ENCODE data around the gene CLRN3.
A peak's percentile ranks its signal among the peaks of the same experiment; 100 is the strongest.

The CLRN3 gene

DNA sequence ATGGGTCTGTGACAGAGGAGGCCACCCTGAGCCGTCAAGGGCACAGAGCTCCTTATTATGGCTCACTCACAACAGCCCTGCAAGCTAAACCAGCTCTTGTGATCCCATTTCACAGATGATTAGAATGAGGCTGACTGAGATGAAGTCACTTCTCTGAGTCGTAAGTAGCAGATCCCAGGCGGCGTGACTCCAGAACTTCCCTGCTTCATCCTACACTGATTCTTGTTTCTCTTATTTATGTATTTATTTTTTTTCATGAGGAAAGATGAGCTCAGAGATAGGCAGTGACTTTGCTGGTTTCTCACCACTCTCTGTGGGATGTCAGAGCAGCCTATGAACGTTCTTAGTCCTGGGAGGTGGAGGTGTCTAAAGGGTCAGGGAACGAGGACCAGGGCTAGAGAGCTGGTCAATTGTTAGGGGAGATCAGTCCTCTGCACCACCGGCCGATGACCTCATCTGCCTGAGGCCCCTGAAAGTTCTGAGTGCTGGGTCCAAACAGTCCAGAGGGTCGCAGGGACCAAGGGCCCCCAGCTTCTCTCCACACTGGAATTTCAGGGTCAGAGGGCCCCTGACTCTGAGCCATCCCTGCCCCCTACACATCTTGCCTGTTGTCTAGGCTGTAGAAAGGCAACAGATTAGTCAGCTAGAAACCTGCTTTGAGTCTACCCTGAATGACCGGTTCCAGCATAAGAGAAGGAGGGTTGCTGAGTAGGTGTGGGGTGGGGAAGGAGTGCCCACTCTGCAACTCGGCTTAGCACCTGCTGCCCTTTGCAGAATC is 17.9 kb downstream of the CLRN3 start:
- no peak for DNase-seq (ENCODE audit: low read depth)

DNA sequence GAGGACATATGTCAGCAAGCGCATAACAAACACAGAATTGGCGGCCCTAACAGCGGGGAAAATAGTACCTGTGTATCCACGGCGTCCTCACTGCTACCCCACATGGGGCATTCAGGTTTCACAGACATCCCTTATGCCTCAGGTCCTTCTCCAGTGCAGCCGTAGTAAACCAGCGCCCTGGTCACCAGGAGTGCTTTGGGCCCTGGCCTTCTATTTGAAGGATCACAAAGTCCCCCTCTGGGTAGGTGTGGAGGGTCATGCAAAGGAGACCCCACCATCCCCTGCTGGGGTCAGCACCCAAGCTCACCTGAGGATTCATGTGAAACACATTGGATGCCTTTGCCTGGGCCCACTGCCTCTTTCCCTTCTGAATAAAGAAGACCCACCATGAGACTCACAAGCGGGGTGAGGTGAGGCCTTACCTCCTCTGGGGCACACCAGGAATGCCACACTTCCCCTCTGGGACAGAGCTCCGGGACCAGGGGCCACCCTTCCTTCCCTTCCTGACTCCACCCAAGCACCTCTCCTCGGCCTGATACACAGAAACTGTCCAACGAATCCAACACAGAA is 18.8 kb downstream of the CLRN3 start:
- DNase-seq (ENCODE audit: low read depth): no peak

DNA sequence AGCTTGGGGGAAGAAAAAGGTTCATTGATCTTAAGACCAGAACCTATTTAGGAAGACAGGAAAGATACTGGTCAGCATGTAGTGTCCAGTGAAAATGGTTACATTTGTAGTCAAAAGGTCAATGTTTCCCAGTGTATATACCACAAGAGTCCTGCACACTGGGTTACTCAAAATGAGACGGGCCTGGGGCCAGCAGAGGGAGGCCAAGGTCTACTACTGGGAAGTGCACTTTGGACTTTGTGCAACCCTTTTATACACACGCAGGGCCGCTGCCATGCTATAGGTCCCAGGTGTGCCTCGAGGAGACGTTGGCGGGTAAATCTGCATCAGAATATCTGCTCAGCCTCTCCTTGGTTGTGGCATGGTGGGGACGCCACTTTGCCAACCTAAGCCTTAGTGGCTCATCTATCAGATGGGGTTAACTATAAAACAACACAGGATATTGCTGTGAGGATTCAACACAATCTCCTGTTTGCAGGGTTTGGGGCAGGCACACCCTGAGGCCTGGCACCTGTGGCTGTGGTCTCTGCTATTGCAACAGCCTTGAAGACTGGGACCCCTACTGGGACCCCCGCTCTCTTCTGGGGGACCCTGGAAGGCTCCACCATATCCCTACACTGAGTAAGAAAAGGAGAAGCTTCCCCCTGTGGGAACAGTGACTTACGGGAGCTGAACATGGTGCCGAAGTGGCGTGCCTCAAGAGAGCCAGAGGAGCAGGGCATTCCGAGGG is 19.7 kb downstream of the CLRN3 start:
- DNase-seq (ENCODE audit: low read depth): no peak

DNA sequence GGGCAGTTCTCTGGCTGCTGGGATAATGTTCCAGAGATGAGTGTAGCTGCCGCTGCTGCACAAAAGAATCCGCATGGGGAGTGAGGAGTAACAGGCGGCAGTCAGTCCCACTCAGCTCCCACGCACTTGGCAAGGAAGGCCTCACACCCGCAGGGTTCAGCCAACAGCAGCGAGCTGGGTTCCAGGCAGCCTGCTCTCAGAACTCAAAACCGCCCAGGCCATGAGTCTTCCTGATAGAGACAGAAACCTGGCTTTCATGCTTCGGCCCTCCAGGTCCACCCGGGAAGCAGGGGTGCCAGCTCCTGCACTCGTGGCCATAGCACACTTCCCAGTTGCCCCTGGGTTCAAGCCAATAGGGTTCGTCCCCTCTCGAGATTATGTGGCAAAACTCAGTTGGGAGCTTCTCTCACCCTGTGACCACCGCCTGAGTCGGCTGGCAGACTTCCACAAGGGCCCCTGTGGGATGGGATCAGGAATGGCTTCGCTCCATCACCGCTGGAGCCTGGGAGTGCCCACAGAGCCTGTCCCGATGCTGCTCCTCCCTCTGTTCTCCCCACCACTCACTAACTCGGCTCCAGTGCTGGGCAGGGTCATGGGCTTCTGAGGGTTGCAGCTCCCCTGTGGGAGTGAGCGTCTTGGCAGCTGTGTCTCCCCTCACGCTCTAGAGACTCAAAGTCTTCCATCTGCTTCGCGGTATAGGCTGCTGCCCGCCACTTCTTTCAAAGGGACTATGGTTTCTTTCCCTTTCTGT is 20.6 kb downstream of the CLRN3 start:
- DNase-seq (ENCODE audit: low read depth): no peak

DNA sequence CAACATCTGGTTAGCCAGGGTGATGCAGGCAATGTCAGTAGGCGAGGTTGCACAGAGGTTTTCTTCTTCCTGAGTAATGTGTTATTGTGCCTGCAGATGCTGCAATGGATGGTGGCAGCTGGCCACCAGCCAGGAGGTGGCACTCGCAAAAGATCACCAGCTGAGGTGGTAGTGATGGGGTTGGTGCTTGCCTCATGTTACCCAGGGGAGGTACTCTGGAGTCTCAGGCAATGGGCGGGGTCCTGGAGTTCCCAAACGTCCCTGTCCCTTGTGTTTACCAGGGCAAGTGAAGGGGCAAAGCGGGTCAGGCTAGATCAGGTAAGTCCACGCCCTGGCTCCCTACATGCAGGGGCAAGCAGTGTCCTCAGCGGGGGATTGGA is 21.1 kb downstream of the CLRN3 start:
- no peak for DNase-seq (ENCODE audit: low read depth)

DNA sequence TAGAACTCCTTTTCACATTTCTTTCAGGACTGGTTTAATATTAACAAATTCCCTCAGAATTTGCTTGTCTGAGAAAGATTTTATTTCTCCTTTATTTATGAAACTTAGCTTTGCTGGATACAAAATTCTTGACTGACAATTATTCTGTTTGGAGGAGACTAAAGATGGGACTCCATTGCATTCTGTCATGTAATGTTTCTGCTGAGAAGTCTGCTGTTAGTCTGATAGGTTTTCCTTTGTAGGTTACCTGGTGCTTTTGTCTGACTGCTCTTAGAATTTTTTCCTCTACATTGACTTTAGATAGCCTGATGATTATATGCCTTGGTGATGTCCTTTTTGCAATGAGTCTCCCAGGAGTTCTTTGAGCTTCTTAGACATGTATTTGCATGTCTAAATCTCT is 23.4 kb downstream of the CLRN3 start:
- DNase-seq (ENCODE audit: low read depth): no peak

DNA sequence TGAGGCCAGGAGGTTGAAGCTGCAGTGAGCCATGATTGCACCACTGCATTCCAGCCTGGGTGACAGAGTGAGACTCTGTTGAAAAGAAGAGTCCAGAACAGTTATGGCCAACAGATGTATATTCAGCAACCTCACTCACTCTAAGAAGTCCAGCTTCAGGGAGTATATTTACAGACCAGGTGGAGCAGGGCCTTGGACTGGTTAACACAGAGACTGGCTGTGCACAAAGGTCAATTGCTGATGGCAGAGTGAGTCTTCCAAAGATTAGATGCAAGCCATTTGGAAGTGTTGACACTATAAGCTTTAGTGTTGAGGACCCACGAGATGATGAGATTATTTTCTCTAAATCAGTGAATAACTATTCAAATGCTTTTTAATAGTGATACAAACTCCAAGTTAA is 24.9 kb downstream of the CLRN3 start:
- DNase-seq (ENCODE audit: low read depth): no peak

DNA sequence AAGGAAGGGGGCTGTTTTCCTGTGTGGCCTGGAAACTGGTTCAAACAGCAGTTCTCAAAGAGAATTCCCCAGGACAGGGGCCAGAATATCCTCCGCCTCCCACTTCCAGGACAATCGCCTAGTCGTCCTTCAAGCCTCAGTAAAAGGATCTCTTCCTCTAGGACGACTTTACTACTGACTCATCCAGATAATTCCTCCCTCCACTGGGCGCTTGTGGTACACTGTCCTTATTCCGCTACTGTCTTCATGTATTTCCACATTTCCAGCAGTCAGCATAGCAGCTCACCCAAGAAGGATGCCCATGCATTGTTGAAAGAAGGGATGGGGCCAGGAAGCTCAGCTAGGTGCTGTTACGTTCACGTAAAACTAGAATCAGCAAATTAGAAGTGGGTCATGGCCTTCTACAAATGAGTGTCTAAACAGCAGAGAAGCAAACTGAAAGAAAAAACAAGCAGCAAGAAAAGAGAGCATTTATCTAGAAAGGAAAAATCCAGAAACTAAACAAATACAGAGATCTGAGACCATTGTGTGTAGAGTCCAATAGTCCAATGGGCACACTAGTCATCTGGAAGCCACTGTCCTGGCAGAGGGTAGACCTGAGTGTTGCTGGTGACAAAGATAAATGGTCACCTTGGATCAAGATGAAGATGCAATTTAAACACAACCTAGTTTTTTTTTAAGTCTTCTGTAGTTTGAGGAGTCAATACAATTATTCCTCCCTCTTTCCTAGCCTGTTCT is 26.3 kb downstream of the CLRN3 start:
- no peak for DNase-seq (ENCODE audit: low read depth)

DNA sequence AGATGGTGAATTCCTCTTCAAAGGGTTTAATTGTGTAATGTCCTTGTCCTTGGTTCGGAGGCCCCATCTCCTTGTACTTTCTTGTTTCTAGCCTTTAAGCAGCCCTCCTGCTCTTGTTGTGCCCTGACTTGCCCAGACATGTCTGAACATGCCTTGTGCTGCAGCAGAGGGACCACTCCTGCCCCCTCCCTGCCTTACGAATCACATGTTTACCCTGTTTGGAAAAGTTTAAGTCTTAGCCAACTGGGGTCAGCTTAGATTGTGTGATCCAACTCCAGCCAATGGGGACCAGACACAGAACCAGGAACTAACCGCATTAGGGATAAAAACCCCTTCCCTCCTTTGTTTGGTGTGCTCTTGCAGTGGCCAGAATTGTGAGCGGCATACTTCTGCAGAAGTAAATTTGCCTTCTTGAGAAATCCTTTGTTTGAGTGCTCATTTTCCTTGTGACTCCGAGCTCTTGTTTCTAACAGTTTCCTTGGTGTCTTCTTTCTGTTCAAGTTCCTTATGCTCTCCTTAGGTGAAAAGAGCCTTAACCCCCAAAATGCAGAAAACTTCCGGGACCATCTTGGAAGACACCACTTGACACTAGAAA is 29.4 kb downstream of the CLRN3 start:
- DNase-seq (ENCODE audit: low read depth): no peak

DNA sequence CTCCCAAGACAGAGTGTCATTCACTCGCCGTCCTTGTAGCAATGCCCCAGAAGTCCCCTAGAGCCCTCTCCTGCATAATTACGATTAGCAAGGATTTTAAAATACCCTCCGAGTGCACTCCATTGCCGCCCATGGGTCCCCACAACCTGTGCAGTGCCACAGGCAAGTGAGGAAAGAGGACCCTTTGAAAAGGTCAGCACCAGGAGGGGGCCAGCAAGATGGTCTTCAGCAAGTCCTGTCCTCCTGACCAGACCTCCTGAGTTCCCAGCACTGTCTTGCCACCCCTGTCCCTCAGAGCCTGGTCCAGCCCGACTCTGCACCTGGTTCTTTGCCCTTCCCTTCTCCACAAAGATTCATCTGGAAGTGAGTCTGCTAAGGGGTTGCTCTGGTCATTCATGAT is 32.1 kb downstream of the CLRN3 start:
- no peak for DNase-seq (ENCODE audit: low read depth)

DNA sequence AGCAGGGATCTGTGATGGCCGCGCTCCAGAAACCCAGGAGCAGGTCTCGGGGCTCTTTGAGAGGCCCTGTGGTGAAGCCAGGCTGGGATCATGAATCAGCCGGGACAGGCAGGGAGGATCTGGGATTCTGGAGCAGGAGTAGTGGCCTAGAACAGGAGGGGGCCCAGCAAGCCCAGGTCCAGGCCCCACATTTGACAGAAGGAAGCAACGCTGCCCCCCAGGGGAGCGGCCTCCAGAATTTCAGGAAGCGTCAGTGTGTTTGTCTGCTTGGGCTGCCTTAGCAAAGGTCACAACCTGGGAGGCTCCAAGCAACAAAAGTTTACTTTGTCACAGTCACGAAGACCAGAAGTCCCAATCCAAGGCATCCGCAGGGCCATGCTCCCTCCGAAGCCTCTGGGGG is 36.8 kb downstream of the CLRN3 start:
- DNase-seq (ENCODE audit: low read depth): no peak

DNA sequence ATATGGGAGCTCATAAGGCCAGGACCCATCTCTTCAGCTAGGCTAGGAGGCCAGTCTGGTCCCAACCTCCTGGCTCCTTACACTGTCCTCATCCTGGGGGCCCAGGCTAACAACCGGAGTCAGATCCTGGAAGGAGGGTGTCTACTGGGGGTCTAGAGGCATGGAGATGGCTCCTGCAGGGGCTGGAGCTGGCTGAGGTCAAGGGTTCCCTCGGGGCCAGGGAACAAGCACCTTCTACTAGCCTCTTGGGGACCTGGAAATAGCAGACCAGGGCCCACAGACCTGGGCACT is 37.2 kb downstream of the CLRN3 start:
- DNase-seq (ENCODE audit: low read depth): no peak

DNA sequence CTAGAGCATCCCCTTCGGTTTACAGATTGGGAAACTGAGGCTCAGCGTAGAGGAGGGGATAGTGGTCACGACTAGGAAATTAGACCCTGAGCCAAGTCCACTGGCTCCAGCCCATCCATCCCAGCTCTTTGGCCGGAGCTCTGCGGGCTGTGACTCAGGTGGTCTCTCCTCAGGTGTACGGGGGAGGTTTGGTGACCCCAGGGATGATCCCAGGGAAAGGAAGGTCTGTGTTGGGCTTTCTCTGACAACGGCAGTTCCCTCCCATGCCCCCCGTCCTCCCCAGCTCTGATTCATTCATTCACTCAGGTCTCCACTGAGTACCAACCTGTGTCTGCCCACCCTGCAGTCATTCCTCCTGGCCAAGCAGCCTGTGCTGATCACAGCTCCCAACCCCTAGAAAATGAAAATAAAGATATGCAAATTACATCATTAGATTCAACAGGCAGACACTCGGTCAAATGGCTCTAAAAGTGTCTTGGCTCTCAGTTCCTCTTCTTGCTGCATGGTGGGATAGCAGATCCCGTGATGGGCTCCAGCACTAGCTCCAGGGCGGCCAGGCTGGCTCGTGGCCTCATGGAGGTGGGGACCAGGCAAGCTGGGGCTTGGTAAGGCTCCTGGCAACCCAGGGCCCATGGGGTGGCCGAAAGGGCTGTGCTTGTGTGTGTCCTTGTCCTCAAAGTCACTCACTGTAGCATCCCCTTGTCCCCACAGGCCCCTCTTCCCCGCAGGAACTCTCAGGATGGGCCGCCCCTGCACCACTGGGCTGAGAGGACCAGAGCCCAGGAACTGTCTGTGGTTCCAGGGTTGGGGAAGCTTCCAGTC is 37.8 kb downstream of the CLRN3 start:
- DNase-seq (ENCODE audit: low read depth): no peak

DNA sequence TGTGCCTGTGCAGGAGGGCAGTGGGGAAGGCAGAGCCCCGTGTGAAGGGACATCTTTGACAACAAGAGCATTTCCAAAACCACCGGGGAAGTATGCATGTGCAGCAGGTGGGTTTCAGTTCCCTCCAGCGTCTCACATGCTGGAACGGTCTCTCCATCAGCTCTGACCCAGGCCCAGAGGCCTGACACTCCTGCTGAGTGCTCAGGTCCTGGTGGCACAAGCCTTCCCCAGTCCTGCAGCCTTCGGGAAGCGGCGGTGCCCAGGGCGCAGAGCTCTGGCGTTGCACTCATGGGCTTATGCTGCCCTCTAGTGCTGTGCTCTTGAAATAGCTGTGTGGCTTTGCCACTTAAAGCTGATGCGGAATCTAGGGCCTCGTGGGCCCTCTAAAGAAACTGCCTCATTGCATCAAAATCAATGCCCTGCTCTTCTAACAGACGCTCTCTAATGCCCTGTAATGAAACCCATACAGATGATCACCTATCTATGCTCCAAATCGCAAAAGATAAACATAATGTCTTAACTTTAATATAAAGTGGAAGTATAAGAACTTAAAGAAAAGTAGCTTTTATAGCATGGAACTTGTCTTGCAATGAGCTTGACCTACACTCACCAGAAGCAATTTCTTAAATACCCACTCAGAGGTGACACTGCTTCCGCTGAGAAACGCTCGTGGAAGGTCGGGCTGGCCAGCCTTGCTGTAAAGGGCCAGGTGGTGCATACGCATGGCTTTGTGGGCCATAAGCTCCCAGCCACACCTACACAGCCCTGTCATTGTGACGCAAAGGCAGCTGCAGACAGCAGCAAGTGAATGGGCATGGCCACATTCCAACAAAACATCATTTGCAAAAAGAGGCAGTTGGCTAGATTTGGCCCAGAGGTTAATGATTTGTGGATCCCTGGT is 38.6 kb downstream of the CLRN3 start:
- DNase-seq (ENCODE audit: low read depth): peak; percentile 55

DNA sequence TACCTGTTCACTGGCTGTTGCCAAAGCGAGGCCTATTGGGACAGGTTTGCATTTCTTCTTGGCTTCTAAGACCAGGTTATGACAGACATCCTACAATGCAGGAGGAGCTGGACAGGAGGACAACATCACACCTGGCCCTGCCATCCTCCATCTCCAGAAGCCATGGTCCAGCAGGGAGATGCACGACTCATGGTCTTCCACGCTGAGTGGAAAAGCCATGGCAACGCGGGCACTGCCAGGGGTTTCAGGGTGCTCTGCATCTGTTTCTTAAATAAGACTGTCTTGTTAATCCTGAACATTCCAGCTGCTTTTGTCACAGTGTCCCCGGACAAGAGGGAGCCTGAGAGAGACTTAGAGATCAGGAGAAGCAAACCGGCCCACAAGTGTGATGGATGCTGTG is 40.3 kb downstream of the CLRN3 start:
- DNase-seq (ENCODE audit: low read depth): no peak

DNA sequence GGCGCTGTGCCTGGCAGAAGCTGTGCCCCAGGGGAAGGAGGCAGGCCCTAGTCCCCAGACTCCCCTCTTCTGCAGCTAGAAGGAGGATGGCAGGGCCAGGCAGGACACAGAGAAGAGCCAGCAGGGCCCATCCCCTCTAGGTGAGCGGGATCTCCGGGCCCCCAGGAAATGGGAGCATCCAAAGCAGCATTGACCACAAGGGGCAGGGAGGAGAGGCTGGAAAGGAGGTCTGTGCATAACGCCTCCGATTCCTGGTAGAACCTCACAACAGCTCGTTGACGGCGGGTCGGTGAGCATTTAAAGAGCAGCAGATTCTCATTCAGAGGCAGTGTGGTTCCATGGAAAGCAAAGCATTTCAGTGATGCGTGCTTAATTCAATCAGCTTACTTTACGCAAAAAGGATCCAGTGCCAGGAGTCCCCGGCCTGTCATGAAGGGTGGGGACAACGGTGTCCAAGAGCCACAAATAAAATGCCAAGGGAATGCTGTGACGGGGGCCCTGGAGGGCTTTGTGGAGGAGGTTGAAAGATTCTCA is 41.0 kb downstream of the CLRN3 start:
- DNase-seq (ENCODE audit: low read depth): no peak

DNA sequence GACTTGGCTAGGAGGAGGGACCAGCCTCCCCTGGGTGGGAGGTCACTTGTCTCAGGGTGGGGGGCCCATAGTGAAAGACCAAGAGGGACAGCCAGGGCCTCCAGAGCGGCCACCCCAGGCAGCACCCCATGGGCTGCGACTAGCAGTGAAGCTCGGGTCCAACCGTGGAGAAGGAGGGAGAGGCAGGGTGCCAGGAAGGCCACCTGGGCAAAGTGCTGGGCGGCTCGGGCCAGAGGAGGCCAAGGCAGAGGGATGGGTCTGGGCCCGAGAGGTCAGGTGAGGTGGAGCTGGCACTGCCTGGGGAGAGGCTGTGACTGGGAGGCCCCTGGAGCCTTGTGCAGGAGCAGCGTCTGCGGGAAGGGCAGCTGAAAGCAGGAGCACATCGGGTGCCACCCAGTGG is 41.8 kb downstream of the CLRN3 start:
- no peak for DNase-seq (ENCODE audit: low read depth)

DNA sequence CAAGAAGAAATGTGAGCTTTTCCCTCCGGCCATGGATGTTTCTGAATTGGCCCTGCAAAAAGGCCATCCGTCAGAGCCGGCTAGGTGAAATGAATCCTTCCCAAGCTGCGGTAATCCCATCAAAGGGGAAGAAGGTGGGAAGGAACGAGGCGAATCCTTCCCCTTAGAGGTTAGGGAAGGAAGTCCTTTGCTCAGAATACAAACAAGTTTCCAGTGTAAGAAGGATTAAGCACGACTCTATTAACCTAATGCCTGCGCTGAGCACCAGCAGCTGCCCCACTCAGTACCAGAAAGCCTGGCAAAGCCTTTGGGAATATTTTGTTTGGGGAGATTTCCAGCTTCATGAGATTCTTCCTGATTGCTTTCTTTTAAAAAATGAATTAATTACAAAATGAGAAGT is 42.8 kb downstream of the CLRN3 start:
- no peak for DNase-seq (ENCODE audit: low read depth)

DNA sequence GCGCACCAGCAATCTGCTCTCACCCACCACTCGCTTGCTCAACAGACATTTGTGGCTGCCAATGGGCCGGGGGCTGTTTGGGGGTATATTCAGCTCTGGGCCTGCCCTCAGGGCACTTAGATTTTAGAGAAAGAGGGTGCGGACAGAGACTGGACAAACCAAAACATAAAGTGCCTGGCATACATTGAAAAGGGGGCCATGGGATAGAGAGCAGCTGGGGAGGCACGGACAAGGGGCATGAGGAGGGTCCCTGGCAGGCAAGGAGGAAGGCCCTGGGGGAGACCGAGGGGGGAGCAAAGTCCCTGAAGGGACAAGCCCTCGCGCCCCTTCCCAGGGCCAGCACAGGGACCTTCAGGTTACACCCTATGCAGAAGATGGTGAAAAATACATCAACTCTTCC is 43.5 kb downstream of the CLRN3 start:
- DNase-seq (ENCODE audit: low read depth): no peak

DNA sequence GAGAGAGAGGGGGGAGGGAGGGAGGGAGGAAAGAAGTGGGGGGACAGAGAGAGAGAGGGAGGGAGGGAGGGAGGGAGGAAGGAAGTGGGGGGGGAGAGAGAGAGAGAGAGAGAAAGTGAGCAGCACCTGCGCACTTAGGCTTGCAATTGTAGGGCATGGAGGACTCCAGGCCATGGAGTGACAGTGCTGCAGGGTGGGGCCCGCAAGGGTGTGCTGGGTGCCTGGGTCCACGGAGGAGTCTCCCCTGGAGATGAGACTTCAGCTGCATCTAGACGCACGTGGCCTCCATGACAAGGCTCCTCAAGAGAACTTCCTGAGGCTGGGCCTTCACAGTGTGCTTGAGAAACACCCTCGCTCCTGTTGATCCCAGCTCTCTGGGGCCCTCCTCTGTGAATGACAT is 44.5 kb downstream of the CLRN3 start:
- DNase-seq (ENCODE audit: low read depth): no peak
